GM08714 (cell line): ENCODE data around the gene DCUN1D5.
"Not testable (repeated sequence)": the region's sequence is repeated elsewhere in the genome, so short reads cannot be mapped to it uniquely, and the experiment has no call there.

Experiments
- H3K4me3 ChIP-seq: fragments of 200-500 bp; sonication (Bioruptor generic); 2 replicates; pipeline ENCODE4 v1.5.1; 2014; ENCODE audit warnings: mild to moderate bottlenecking, low read length, inconsistent platforms
- ZNF274 ChIP-seq: IDR thresholded peaks from 2 replicates; pipeline ENCODE4 v1.6.1; 2012; ENCODE audit warnings: mild to moderate bottlenecking, low read depth, low read length

DCUN1D5 gene

DNA sequence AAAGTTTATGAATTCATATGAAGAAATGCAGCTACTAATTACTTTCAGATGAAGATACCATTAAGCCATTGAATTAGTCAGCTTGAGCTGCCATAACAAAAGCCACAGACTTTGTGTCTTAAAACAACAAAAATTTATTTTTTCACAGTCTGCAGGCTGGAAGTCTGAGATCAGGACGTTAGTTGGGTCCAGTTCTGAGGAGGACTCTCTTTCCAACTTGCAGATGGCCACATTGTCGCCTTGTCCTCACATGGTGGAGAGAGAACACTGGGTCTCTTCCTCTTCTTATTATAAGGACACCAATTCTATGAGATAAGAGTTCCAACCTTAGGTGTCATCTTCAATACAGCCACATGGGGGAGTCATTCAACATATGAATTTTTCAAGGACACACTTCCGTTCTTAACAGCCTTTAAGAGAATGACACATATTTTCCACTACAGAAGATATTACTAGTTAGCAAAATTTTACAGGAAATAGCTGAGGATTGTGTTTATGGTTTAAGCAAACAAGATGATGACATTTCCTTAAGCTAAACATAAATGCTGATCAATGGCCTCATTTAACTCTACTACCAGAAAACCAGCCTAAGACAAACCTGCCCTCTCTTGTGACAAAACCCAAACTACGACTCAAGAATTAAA, 56.0 kb downstream of the DCUN1D5 start:
- TF ChIP-seq ZNF274 = no peak
- H3K4me3 ChIP-seq = no peak overlapping the region

DNA sequence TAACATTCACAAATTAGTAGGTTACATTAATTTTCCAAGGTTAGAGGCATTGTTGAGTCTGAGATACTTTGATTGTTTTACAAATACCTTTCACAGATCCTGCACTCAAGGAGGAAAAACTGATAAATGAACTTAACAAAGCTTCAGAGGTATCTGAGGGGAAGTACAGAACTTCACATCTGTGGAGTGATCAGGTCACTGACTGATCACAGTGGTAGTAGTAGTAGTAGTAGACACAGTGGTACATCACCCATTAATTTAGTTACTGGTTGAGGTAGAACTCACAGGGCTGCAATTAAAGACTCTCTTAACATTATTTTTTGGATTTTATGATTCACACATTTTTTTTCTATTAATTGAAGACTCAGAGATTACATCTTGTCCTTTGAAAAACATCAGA, 56.7 kb downstream of the DCUN1D5 start:
- H3K4me3 ChIP-seq = no peak overlapping the region
- TF ChIP-seq ZNF274 = no peak

DNA sequence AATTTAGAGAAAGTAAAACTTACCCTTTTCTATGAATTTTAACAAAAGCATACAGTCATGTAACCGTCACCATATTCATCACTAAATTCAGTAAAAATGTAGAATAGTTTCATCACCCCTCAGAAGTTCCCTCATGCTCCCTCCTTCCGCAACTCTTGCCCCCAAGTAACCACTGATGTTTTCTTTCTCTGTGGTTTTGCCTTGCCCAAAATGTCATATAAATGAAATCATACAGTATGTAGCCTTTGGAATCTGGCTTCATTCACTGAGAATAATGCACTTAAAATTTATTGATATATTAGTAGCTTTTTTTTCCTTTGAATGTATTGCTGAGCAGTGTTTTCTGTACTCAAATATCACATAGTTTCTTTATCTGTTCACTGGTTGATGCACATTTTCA, 60.1 kb downstream of the DCUN1D5 start:
- H3K4me3 ChIP-seq = no peak overlapping the region
- no peak for TF ChIP-seq ZNF274

DNA sequence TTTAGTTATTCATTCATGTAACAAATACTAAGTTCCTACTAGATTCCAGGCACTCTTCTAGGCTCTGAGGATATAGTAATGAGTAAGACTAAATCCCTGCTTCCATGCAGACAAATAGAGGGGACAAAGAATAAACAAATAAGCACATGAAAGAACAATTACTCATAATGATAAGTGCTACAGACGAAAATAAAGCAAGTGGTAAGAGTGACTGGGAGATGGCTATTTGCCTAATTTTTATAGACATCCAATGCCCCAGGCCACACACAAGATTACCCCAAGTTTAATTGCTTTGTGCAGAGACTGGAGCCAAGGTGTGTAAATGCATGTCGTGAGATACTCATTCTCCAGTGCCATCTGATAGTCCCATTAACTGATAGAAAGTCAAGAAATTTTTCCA, 62.6 kb downstream of the DCUN1D5 start:
- TF ChIP-seq ZNF274 = no peak
- no peak overlapping the region for H3K4me3 ChIP-seq

DNA sequence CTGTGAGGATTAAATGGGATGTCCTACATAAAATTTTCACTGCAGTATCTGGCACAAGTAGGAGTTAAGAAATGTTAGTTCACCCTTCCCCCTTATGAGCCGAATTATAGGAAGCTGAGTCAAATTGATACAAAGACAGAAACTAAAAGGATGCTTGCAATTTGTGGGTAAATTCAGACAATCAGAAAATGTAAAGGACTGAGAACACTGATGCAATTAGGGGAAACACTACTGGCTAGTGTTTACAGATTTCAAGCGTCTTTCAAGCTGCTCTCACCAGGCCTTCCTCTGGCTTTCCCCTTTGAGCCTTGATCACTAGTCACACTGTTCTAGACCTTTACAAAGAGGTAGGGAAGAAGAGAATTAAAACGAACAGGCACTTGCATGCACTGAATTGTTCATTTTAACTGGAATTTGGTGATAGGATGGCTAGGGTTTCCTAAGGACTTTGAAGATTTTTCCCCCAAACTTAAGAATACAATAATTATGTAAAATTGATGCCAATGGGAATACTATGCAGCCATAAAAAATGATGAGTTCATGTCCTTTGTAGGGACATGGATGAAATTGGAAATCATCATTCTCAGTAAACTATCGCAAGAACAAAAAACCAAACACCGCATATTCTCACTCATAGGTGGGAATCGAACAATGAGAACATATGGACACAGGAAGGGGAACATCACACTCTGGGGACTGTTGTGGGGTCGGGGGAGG, 63.5 kb downstream of the DCUN1D5 start:
- H3K4me3 ChIP-seq = not testable (repeated sequence)

DNA sequence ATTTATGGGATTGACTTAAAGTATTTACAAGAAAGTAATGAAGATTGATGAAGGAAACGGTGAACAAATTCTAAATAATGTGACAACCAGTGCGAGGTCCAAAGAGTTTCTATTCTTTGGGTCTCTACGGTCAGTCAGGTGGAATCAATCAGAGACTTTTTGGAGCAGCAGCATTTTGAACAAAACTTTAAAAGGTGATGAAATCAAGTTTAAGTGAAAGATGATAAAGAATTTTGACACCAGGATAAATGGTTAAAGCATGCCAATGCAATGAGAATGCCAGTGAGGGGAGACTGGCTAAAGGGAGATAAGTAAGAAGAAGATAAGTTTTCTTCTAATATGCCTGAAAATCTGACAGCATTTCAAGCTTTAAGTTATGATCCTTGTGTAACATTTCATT, 67.9 kb downstream of the DCUN1D5 start:
- no peak overlapping the region for H3K4me3 ChIP-seq
- TF ChIP-seq ZNF274 = no peak

DNA sequence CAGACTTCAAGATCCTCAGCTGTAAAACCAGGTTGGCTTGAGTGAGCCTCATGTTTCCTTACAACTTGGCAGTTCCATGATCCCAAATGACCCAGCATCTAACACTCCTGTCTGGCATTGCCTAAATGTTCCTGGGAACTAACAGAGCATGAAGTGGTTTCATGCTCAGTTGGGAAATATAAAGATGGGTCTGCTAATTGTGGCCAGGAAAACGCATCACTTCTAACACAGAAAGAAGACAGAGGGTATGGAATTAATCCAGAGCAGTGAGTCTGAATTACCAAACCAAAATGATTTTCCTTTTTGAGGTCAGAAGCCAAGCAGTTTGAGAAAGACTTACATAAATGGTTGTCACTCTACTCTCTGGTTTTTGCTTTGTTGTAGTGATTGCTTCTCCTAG, 75.9 kb downstream of the DCUN1D5 start:
- no peak for TF ChIP-seq ZNF274
- H3K4me3 ChIP-seq = no peak overlapping the region

DNA sequence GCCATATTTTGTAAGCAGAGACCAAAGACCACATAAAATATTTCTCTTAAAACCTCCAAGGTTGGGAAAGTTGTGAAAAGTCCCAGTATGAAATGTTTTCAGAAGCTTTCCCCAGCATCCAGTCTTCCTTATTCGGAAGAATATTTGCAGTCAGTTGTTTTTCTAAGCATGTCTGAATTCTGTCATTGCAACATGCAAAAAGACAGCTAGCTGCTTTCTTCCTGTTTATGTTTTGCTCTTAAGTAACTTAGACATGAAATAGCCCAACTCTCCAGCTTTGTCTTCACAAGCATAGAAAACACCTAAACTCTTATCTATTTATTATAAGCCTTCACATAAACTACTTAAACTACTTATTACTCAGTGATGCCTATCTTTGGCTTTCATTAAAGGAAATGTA, 78.5 kb downstream of the DCUN1D5 start:
- no peak overlapping the region for H3K4me3 ChIP-seq
- TF ChIP-seq ZNF274 = no peak
